Neural progenitor cell (in vitro differentiated cells): ENCODE measurements around the gene TNN. TPM values are rescaled to one million over a fixed set of nuclear protein-coding genes. Genes with fewer than 3 reads are reported as not detected.
A peak's percentile ranks its signal among the peaks of the same experiment; 100 is the strongest.

Experiments
- DNase-seq: peaks from one replicate; pipeline ENCODE4 v3.0.0-alpha.2; 2016; ENCODE audit warnings: low spot score
- H2AFZ ChIP-seq: fragments of 200-600 bp; sonication (generic); replicated peaks from 2 replicates; pipeline ENCODE4 v1.6.1; 2016; ENCODE audit warnings: antibody characterized with exemption
- H3F3A ChIP-seq: fragments of 200-600 bp; sonication (generic); 2 replicates; pipeline ENCODE4 v1.6.1; 2016; ENCODE audit warnings: antibody characterized with exemption, low read depth
- H3K27ac ChIP-seq: fragments of 200-600 bp; sonication (generic); 2 replicates; pipeline ENCODE4 v1.5.1; 2016; ENCODE audit warnings: mild to moderate bottlenecking
- H3K27me3 ChIP-seq: fragments of 200-600 bp; sonication (generic); 2 replicates; pipeline ENCODE4 v1.6.1; 2016; ENCODE audit warnings: mild to moderate bottlenecking, moderate library complexity
- H3K36me3 ChIP-seq: fragments of 200-600 bp; sonication (generic); 2 replicates; pipeline ENCODE4 v1.5.1; 2016
- H3K4me1 ChIP-seq: fragments of 200-600 bp; sonication (generic); 2 replicates; pipeline ENCODE4 v1.6.1; 2016; ENCODE audit warnings: mixed run types
- H3K4me2 ChIP-seq: fragments of 200-600 bp; sonication (generic); 2 replicates; pipeline ENCODE4 v1.6.1; 2016
- H3K4me3 ChIP-seq: fragments of 200-600 bp; sonication (generic); 2 replicates; pipeline ENCODE4 v1.5.1; 2016
- H3K79me2 ChIP-seq: fragments of 200-600 bp; sonication (generic); 2 replicates; pipeline ENCODE4 v1.6.1; 2016; ENCODE audit warnings: low read depth
- H3K9ac ChIP-seq: fragments of 200-600 bp; sonication (generic); 2 replicates; pipeline ENCODE4 v1.6.1; 2016
- H3K9me3 ChIP-seq: fragments of 200-600 bp; sonication (generic); 2 replicates; pipeline ENCODE4 v1.5.1; 2016; ENCODE audit warnings: low read depth
- H4K20me1 ChIP-seq: fragments of 200-600 bp; sonication (generic); 2 replicates; pipeline ENCODE4 v1.6.1; 2016; ENCODE audit warnings: low read depth
- H3K27ac Mint-ChIP-seq: 3 replicates; pipeline ENCODE4 v1.8.0; 2021; ENCODE audit warnings: mixed read lengths
- H3K27me3 Mint-ChIP-seq: 2 replicates; pipeline ENCODE4 v1.8.0; 2022; ENCODE audit warnings: low read depth, mild to moderate bottlenecking, inconsistent platforms, moderate library complexity, mixed read lengths; ENCODE audit not compliant: insufficient read depth
- H3K36me3 Mint-ChIP-seq: 3 replicates; pipeline ENCODE4 v1.8.0; 2021; ENCODE audit warnings: mixed read lengths
- H3K4me1 Mint-ChIP-seq: 3 replicates; pipeline ENCODE4 v1.8.0; 2021; ENCODE audit warnings: mixed read lengths
- H3K4me3 Mint-ChIP-seq: 3 replicates; pipeline ENCODE4 v1.8.0; 2021; ENCODE audit warnings: mild to moderate bottlenecking, moderate library complexity, mixed read lengths
- H3K9me3 Mint-ChIP-seq: 3 replicates; pipeline ENCODE4 v1.8.0; 2020; ENCODE audit warnings: mixed read lengths
- CTCF ChIP-seq: fragments of 200-600 bp; sonication (generic); IDR thresholded peaks from 2 replicates; pipeline ENCODE4 v1.5.1; 2017; ENCODE audit warnings: antibody characterized with exemption, mild to moderate bottlenecking
- EZH2 ChIP-seq: fragments of 200-600 bp; sonication (generic); IDR thresholded peaks from 2 replicates; pipeline ENCODE4 v1.6.1; 2017; ENCODE audit warnings: antibody characterized with exemption, mild to moderate bottlenecking, moderate library complexity
- EZH2phosphoT487 ChIP-seq: fragments of 200-600 bp; sonication (generic); IDR thresholded peaks from 2 replicates; pipeline ENCODE4 v1.6.1; 2017; ENCODE audit warnings: antibody characterized with exemption
- total RNA-seq: library from RNA; depleted of rRNA; stranded (reverse); fragments of >200 nt; gene quantifications from 2 replicates; pipeline ENCODE4 v1.2.3, GENCODE V29; 2015; ENCODE audit warnings: low replicate concordance

The TNN gene
- total RNA-seq, 1 donor from 2014 or later: not detected

GRCh38 chr1:175127565-175127964, 59.9 kb downstream of the TNN start:
- no peaks in the 10 kb centered on the region for H3K9me3 ChIP-seq
- Mint-ChIP-seq H3K4me1 (peaks cover 16% of the 10 kb centered on the region), H3K36me3 (no peaks in the 10 kb centered on the region), H3K27ac (no peak overlapping the region), H3K27me3 (peaks cover 3% of the 10 kb centered on the region), H3K9me3 (no peaks in the 10 kb centered on the region), H3K4me3 (no peak overlapping the region)
- DNase-seq: no peak
- no peaks in the 10 kb centered on the region for H3K79me2 ChIP-seq
- H3K27me3 ChIP-seq: peaks cover 55% of the 10 kb centered on the region
- H4K20me1 ChIP-seq: peaks cover 9% of the 10 kb centered on the region
- H3K27ac ChIP-seq: no peak overlapping the region
- no peak overlapping the region for H2AFZ ChIP-seq
- no peak for TF ChIP-seq CTCF
- H3K4me1 ChIP-seq: peaks cover 18% of the 10 kb centered on the region
- peaks cover 23% of the 10 kb centered on the region for H3F3A ChIP-seq
- H3K4me3 ChIP-seq: no peak overlapping the region
- H3K36me3 ChIP-seq: no peaks in the 10 kb centered on the region
- H3K4me2 ChIP-seq: no peak overlapping the region
- H3K9ac ChIP-seq: no peak overlapping the region

GRCh38 chr1:175128523-175128922, 60.9 kb downstream of the TNN start:
- H3K27ac Mint-ChIP-seq: no peak overlapping the region
- H3K4me3 Mint-ChIP-seq: no peak overlapping the region
- no peak for DNase-seq

GRCh38 chr1:175129182-175129581, 61.5 kb downstream of the TNN start:
- no peak overlapping the region for H3K4me3 ChIP-seq
- Mint-ChIP-seq H3K4me1 (peaks cover 16% of the 10 kb centered on the region), H3K9me3 (no peaks in the 10 kb centered on the region), H3K4me3 (no peak overlapping the region), H3K27me3 (no peaks in the 10 kb centered on the region), H3K36me3 (no peaks in the 10 kb centered on the region), H3K27ac (no peak overlapping the region)
- H2AFZ ChIP-seq: no peak overlapping the region
- peak overlapping the region; percentile 46 for H3K4me2 ChIP-seq
- no peaks in the 10 kb centered on the region for H3K36me3 ChIP-seq
- no peaks in the 10 kb centered on the region for H3K79me2 ChIP-seq
- no peak overlapping the region for H3K9ac ChIP-seq
- TF ChIP-seq CTCF: no peak
- no peak for TF ChIP-seq EZH2
- TF ChIP-seq EZH2phosphoT487: no peak
- DNase-seq: no peak
- H3F3A ChIP-seq: peaks cover 23% of the 10 kb centered on the region
- no peak overlapping the region for H3K27ac ChIP-seq
- H3K4me1 ChIP-seq: peaks cover 18% of the 10 kb centered on the region
- peaks cover 9% of the 10 kb centered on the region for H4K20me1 ChIP-seq
- H3K9me3 ChIP-seq: no peaks in the 10 kb centered on the region
- peaks cover 71% of the 10 kb centered on the region for H3K27me3 ChIP-seq

More at GRCh38 chr1:175128523-175128922, 60.9 kb downstream of the TNN start:
- Mint-ChIP-seq H3K4me1 (peaks cover 16% of the 10 kb centered on the region), H3K9me3 (no peaks in the 10 kb centered on the region), H3K27me3 (no peaks in the 10 kb centered on the region), H3K36me3 (no peaks in the 10 kb centered on the region)
- H3F3A ChIP-seq: peaks cover 23% of the 10 kb centered on the region
- peaks cover 18% of the 10 kb centered on the region for H3K4me1 ChIP-seq
- H3K9ac ChIP-seq: no peak overlapping the region
- no peaks in the 10 kb centered on the region for H3K9me3 ChIP-seq
- peaks cover 64% of the 10 kb centered on the region for H3K27me3 ChIP-seq
- no peaks in the 10 kb centered on the region for H3K79me2 ChIP-seq
- H3K27ac ChIP-seq: no peak overlapping the region
- TF ChIP-seq EZH2phosphoT487: no peak
- TF ChIP-seq EZH2: no peak
- TF ChIP-seq CTCF: no peak
- no peak overlapping the region for H3K4me2 ChIP-seq
- no peak overlapping the region for H3K4me3 ChIP-seq
- peaks cover 9% of the 10 kb centered on the region for H4K20me1 ChIP-seq
- no peaks in the 10 kb centered on the region for H3K36me3 ChIP-seq
- H2AFZ ChIP-seq: no peak overlapping the region

- no peaks in the 10 kb centered on the region for H3K9me3 ChIP-seq
- no peak for TF ChIP-seq EZH2
- H3K4me3 ChIP-seq: no peak overlapping the region
- Mint-ChIP-seq H3K4me3 (no peak overlapping the region), H3K9me3 (no peaks in the 10 kb centered on the region), H3K27ac (peak overlapping the region; percentile 75), H3K4me1 (peaks cover 16% of the 10 kb centered on the region), H3K36me3 (no peaks in the 10 kb centered on the region), H3K27me3 (peaks cover 2% of the 10 kb centered on the region)
- peaks cover 74% of the 10 kb centered on the region for H3K27me3 ChIP-seq
- H2AFZ ChIP-seq: no peak overlapping the region
- H3K4me2 ChIP-seq: peak overlapping the region; percentile 46
- no peak for DNase-seq
- peaks cover 18% of the 10 kb centered on the region for H3K4me1 ChIP-seq
- H3K27ac ChIP-seq: no peak overlapping the region
- H3K9ac ChIP-seq: no peak overlapping the region
- H4K20me1 ChIP-seq: peaks cover 9% of the 10 kb centered on the region
- peaks cover 23% of the 10 kb centered on the region for H3F3A ChIP-seq
- H3K79me2 ChIP-seq: no peaks in the 10 kb centered on the region
- no peaks in the 10 kb centered on the region for H3K36me3 ChIP-seq
Measured at GRCh38 chr1:175129644-175129996, 62.0 kb downstream of the TNN start.
